GM13976 (cell line): Measurements from ENCODE around the gene TSGA10IP.

Experiments used
- DNase-seq: peaks from one replicate; pipeline ENCODE4 v3.0.0; 2012; ENCODE audit warnings: low spot score
- in situ Hi-C: fragments of 300-500 bp; cut with MboI; formaldehyde crosslinking; loops from one replicate; pipeline ENCODE4 v1.12.0; 2022; ENCODE audit warnings: low sequenced_read_pairs, mixed read lengths, inconsistent platforms; ENCODE audit not compliant: unreplicated experiment
- TF ChIP-seq, protein P1 (sequence below): IDR thresholded peaks from 2 replicates; pipeline ENCODE4 v1.5.1; 2012; ENCODE audit warnings: borderline replicate concordance, mild to moderate bottlenecking; ENCODE audit not compliant: insufficient read depth; ENCODE audit errors: extremely low read depth, missing control alignments, control extremely low read depth

The TSGA10IP gene

DNA sequence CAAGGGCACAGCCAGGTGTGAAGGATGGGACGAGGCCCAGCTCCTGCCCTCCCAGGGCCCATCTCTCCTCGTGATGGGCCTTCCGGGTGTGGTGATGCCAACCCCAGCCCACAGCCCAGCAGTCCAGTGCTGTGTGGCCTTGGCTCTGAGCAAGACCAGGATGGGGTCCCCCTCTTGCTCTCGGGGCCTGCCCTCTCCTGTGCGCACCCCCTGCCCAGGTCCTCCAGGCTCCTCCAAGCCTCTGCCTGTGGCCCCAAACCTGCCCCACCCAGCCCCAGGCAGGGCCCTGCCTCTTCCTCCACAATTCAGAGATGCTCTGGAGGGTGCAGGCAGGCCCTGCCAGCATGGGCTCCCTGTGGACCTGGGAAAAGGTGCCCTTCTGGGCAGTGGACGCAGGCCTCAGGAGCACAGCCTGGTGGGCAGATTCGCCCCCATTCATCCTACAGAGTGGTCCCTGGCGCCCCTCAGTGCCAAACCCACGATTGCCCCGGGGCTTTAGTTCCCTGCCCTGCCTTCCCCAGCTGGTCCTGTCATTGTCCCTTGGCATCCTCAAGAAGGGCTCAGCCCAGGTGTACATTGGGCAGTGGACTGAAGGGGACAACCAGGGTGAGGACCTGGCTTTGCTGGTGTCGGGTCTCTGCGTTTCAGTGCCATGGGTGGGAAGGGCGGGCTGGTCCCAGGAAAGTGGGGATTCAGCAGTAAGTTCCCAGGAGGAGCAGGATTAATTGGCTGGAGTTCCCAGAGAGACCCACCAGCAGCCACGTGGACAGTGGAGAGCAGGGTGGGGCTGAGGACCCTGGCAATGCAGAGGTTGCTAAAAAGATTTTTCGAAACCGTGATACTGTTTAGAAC, 36.9 kb downstream of the TSGA10IP start:
- DNase-seq: no peak
- TF ChIP-seq, protein P1, sequence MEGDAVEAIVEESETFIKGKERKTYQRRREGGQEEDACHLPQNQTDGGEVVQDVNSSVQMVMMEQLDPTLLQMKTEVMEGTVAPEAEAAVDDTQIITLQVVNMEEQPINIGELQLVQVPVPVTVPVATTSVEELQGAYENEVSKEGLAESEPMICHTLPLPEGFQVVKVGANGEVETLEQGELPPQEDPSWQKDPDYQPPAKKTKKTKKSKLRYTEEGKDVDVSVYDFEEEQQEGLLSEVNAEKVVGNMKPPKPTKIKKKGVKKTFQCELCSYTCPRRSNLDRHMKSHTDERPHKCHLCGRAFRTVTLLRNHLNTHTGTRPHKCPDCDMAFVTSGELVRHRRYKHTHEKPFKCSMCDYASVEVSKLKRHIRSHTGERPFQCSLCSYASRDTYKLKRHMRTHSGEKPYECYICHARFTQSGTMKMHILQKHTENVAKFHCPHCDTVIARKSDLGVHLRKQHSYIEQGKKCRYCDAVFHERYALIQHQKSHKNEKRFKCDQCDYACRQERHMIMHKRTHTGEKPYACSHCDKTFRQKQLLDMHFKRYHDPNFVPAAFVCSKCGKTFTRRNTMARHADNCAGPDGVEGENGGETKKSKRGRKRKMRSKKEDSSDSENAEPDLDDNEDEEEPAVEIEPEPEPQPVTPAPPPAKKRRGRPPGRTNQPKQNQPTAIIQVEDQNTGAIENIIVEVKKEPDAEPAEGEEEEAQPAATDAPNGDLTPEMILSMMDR: no peak
- in situ Hi-C loops: loop anchor here (25.0 kb wide), 1 partner anchor 270 kb away; the partner anchor contains the start of genes KAT5 and RNASEH2C

DNA sequence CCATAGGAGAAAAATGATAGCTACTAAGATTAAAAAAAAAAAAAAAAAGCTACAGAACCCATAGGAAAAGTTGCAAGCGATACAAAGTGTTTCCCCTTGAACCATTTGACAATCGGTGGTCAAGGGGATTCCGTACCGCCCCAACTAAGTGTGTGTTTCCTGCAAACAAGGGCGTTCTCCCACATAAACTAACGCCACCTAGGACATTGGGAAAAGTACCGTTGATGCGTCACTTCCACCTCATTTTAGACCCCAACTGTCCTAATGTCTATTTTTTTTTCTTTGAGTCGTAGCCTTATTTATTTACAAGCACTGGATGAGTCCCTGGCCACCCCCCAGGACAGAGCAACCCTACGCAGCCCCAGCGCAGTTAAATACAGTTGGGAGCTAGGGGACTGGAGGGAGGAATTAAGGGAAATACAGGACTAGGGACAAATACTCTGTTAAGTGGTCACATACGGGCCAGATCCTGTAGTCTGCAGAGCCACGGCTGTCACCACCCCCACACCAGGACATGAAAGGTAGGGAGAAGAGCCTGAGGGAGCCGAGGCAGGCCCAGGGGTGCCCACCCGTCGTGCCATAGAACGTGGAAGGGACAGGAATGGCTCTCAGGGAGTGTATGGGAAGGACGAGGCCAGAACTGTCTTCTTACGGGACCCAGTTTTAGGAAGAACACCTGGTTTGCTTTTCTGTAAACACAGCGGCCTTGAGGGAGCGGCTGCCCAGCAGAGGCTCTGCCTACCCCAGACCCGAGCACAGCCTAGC, 37.7 kb downstream of the TSGA10IP start:
- in situ Hi-C loops: loop anchor here (25.0 kb wide), 1 partner anchor 271 kb away; the partner anchor contains the start of genes KAT5 and RNASEH2C
- DNase-seq: no peak
- TF ChIP-seq, protein P1: no peak

GRCh38 chr11:65983589-65983987, 38.3 kb downstream of the TSGA10IP start:
- no peak for DNase-seq
- in situ Hi-C loops: loop anchor here (25.0 kb wide), 1 partner anchor 271 kb away; the partner anchor contains the start of genes KAT5 and RNASEH2C
- TF ChIP-seq, protein P1: no peak

DNA sequence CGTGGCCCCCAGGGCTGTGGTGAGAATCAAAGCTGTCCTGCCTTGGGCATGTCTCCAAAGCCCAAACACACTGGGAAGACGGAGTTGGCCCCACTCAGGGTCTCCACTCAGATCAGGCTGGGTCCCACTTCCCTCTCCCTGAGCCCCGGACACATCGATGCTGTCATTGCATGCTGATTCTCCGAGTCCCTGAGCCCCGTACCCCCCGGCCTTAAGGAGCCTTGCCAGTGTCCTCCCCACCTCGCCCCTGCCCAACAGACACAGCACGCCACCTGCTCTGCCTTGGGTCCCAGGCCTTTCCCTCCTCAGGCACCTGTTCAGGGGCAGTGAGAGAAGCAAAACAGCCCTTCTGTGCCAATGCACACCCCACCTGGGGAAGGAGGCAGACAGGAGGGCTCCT, 42.1 kb downstream of the TSGA10IP start:
- in situ Hi-C loops: loop anchor here (5.0 to 25.0 kb wide), 2 partner anchors 105 to 275 kb away; partner anchors contain the start of genes KAT5 and RNASEH2C
- DNase-seq: no peak
- TF ChIP-seq, protein P1: no peak

DNA sequence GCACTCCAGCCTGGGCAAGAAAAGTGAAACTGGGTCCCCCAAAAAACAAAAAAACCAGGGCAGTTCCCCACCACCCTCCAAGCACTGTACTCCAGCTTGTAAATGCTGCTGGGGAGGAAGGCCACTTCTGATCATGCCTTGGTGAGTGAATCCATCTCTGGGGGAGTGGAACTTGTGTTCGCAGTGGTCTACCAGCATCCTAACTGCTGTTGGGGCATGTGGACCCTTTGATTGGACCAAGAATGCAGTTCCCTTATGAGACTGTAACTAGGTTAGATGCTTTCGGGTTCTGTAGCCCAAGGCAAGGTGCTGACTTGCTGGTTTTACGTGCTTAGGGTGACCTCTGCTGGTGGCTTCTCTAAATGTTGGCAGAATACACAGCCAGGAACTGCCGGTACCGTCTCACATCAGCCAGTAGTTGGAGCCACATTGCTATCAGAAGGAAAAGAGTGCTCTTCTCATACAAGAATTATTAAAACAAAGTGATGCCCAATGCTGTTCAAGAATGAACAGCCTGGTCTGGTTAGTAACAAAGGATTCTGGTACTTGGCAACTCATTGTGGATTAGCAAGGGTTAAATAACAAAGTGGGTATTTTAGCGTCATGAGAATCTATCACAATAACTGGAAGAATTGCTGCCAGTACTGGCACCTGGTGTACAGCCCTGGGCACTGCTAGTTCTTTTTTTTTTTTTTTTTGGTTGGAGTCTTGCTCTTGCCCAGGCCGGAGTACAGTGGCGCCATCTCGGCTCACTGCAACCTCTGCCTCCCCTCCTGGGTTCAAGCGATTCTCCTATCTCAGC, 43.7 kb downstream of the TSGA10IP start:
- TF ChIP-seq, protein P1: peak; percentile 95
- DNase-seq: peak; percentile 93
- in situ Hi-C loops: loop anchor here (5.0 to 25.0 kb wide), 2 partner anchors 107 to 277 kb away; partner anchors contain the start of genes KAT5 and RNASEH2C
